HG03571 (cell line): ENCODE data around the gene AIPL1.
"Not testable (repeated sequence)": the region's sequence is repeated elsewhere in the genome, so short reads cannot be mapped to it uniquely, and the experiment has no call there.

Source experiments
- ATAC-seq: cut with Tn5 transposase; IDR thresholded peaks from one replicate; pipeline ENCODE4 v1.9.1; 2021; ENCODE audit not compliant: unreplicated experiment

The AIPL1 gene, protein sequence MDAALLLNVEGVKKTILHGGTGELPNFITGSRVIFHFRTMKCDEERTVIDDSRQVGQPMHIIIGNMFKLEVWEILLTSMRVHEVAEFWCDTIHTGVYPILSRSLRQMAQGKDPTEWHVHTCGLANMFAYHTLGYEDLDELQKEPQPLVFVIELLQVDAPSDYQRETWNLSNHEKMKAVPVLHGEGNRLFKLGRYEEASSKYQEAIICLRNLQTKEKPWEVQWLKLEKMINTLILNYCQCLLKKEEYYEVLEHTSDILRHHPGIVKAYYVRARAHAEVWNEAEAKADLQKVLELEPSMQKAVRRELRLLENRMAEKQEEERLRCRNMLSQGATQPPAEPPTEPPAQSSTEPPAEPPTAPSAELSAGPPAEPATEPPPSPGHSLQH

DNA sequence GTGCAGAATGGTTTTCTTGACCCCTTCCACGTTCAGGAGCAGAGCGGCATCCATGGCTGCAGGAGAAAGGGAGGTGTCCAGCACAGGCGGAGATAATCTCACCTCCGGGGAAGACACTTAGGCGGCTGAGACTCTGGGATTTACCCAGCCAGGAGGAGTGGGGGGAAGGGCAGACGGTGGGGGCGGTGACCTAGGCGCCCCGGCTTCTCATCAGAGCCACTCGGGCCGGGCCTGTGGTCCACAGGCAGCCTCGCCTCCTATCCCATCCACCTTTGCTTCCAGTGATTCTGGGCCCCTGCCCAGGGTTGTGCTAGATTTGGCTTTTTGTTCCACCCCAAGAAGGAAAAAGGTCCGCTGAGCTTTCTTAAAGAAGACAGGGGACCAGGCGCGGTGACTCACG, at the start of gene AIPL1:
TSS of gene AIPL1 (minus strand) at position 71 of the 400 bp plus-strand sequence. CDS start at position 54, 17 bp downstream.
- no peak for ATAC-seq

DNA sequence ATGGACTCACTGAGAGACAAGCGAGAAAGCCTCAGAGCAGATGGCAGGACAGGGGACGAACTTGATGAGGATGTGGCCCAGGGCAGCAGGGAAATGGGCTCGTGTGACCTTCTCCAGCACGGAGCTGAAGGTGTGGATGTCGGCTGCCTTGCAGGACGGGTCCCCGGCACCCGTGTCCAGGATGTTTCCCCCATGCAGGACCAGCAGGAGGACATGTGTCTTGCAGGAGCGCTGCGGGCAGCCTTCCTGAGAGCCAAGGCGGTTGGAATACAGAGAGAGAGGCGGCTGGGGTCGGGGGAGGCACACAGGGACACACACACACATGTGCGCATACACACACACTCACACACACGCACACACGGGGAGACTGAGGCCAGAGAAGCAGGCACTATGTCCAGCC, 48.6 kb upstream of the AIPL1 start:
- ATAC-seq, result no peak

DNA sequence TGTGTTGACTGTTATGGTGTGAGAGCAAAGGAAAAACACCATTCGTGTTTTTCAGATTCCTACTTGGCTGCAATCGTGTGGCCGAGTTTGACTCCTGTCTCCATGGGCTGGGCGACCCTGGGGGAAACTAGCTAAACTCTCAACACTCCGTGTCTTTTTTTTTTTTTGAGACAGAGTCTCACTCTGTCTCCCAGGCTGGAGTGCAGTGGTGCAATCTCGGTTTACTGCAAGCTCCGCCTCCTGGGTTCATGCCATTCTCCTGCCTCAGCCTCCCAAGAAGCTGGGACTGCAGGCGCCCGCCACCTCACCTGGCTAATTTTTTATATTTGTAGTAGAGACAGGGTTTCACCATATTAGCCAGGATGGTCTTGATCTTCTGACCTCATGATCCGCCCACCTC, 47.9 kb upstream of the AIPL1 start:
- ATAC-seq, result not testable (repeated sequence)

- no peak for ATAC-seq
These were observed 47.2 kb upstream of the AIPL1 start for GRCh38 chr17:6482105-6482455.

DNA sequence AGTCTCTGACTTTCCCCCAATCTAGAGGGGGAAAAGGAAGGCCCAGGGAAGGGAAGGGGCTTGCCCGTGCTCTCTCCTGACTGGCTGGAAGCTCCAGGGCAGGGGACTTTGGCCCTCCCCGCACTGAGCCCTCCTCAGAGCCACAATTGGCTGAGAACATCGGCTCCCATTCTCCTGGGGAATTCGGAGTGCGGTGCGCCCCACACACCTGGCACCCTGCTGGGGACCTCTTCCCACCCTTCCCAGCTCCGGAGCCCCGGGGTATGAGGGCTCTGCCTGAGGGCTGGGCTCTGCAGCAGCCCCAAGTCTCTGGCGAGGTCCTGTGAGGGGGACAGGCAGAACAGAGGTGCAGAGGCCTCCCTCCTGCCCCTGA, 45.4 kb upstream of the AIPL1 start:
- no peak for ATAC-seq

DNA sequence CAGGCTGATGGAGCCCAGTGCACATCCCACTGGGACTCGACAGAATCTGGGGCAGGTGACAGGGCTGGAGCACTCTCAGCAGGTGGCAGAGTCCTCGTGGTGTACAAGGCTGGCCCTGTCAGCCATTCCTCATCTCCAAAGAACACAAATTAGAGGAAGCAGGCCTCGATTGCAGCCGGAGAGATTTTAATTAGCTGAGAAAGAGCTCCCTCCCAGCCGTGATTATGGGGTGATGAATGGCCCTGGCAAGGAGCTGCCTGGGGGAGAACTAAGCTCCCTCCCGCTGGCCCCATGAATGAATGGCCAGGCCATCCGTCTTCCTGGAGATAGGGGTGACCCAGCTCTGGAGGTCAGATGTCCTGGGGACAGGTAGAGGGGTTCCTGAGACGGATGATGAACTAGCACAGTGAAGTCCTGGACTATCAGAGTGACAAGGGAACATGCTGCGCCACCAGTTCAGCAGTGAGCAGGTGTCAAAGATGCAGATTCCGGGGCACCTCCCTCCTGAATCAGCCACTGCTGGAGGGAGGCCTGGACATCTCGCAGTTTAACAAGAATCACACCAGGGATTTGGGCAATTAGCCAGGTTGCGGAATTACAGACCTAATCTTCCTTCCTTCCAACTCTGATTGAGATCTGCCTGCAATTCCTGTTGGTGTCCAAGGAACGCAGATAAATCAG, 44.8 kb upstream of the AIPL1 start:
- ATAC-seq, result no peak

DNA sequence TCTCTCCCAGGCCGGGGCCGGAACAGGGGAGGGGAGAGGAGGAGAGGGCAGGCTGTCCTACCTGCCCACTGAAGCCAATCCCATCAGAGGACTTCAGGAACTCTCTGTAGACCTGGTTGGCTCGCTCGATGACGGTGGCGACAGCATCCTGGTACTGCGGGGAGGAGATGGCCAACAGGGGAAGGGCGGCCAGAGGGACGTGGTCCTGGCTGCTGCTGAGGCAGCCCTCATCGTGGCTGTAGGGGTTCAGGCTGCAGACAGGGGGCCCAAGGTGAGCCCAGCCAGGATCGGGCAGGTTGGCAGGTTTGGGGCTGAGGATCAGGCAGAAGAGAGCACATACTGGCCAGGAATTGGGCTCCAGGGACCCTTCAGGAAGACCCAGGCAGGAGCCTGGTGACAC, 43.6 kb upstream of the AIPL1 start:
- ATAC-seq, result no peak

DNA sequence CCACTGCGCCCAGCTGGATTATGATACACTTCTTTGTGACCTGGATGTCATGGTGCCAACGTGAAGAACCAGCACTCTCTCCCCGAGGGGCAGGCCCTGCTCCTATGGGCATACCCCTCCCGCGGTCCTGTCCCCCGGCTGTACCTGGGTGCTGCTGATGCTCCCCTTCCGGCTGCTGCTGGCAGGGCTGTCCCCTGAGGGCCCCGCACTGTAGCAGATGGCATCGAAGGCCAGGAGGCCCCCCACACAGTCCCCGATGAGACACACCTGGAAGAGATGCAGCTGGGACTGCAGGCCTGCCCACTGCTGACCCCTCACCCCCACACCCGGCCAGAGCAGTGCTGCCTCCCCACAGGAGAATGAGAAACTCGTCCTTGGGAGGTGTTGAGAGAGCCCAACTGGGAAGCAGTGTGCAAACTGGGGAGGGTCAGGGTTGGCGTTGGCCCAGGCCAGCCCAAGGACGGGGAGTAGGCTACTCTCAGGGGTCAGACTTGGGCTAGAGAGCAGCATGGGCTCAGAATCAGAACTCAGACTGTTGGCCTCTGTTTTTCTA, 43.0 kb upstream of the AIPL1 start:
- no peak for ATAC-seq

DNA sequence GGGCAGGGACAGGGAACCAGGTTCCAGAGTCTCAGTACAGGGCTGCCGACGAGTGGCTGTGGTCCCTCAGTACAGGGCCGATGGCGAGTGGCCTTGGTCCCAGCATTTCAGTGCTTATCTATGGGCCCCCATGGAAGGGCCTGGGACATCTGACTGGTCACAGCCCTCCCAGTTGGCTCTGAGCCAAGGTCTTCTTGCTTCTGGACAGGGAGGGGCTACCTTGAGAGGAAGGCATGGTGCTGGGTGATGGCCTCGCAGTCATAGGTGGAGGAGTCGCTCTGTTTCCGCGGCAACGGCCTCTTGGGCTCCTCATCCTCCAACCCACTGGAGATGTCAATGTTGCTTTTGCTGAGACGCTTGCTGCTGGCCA, 41.9 kb upstream of the AIPL1 start:
- ATAC-seq, result no peak

DNA sequence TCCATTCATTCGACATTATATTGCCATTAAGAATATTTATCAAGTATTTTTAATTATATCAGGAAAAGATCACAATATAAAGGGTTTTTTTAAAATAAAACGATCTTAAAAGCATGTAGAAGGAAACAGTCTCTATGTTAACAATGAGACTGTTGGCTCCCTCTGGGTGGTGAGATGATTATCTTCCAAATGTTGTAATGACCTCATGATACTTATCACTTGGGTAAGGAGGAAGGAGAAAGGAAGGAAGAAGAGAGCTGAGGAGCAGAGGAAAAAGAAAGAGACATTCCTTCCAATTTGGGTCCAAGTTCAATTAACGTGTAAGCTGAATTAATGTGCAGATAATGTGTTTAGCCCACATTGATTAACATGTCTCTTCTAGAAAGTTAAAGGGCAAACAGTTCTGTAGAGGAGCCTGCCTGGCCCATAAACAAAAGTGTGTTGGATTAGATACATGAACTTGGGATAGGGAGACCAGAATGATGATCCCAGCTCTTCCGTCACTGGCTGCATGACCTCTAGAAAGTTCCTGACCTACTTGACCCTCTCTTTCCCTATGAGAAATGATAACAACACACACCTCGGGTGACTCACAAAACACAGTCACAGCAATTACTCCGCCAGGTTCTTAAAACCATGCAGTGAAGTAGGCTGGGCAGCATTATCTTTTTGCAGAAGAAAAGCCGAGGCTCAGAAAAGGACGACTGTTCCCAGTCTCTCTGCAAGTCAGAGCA, 41.3 kb upstream of the AIPL1 start:
- no peak for ATAC-seq

GRCh38 chr17:6475411-6475810, 40.5 kb upstream of the AIPL1 start:
- no peak for ATAC-seq

DNA sequence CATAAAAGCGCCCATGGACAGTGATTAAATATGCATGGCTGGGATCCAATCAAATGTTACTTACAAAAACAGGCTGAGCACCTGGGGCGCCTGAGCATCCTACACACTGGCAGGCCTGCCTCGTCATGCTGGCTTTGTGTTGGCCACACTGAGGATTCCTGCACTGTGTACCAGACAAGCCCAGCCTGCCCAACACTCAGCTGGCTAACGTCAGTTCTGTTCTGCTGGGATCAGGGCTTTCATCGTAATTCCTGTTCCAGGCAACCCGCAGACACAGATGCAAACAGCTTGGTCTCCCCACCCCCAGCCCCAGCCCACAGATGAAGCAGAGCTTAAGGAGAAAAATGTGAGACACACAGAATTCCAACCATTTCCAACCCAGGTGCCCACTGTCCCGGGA, 40.0 kb upstream of the AIPL1 start:
- no peak for ATAC-seq

DNA sequence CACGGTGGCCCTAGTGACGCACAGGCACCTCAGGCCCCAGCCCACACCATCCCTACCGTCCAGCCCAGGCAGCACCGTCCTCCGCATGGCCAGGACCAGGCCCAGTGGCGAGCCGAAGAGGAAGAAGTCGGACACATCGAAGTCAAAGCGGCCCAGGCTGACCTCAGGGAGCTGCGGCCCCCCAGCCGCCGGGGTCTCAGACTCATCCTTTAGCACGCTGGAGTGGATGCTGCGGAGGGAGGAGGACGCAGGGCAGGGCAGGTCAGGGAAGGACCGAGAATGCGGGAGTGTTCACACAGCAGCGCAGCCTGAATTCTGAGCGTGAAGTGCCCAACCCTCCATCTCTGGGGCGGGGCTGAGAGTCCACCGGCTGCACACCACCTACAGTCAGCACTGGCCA, 39.5 kb upstream of the AIPL1 start:
- ATAC-seq, result no peak

DNA sequence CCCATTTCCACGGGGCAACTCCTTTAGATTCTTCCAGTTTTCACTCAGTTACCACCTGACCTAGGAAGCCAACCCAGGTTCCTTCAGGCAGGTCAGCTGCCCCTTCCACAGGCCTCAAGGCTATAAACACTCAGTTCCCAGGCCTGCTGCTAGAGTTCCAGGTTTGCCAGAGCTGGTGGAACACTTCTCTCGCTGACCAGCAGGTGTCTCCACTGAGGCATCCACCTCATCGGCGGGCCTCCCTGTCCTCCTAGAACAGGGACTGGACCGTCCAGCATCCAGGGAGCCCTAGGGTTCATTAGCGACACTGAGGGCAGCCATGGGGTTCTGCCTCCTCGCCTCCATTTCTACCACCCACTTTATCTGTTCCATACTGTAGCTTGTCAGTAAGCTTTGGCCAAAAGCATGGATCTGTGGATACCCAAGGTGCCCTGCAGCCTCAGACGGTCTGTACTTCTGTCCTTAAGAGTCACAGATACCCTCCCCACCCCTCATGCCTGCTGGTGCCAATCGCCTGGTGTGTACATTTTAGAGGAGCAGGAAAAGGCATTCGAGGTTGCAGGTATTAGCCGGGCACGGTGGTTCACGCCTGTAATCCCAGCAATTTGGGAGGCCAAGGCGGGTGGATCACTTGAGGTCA, 38.3 kb upstream of the AIPL1 start:
- ATAC-seq, result no peak

DNA sequence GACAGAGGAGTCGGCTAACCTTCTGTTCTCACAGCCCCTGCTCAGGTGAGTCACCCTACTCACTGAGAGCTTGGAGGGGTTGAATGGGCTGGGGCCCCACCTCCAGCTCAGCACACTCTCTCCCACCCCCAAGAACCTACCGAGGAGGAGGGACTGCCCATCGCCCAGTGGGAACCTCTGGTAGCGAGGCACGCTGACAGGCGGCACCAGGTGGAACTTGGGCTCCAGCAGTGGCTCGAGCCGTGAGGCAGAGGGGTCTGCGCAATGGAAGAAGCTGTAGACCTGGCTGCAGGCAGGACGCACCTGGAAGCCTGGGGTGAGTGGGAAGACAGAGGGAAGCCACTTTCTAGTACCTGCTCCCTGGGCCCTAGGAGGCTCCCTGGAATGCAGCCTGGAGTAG, 37.6 kb upstream of the AIPL1 start:
- no peak for ATAC-seq

- no peak for ATAC-seq
These were observed 36.9 kb upstream of the AIPL1 start for GRCh38 chr17:6471531-6472465.

GRCh38 chr17:6470751-6471521, 36.0 kb upstream of the AIPL1 start:
- no peak for ATAC-seq

GRCh38 chr17:6470146-6470718, 35.3 kb upstream of the AIPL1 start:
- no peak for ATAC-seq
